K562 (cell line): Measurements from ENCODE around the gene YPEL1. TPM values are rescaled to one million over a fixed set of nuclear protein-coding genes. Genes with fewer than 3 reads are reported as not detected.

Experiments
- ARID3A ChIP-seq: IDR thresholded peaks from 2 replicates; pipeline ENCODE4 v1.6.1; 2012; ENCODE audit warnings: low read depth, low read length, improper control_type of control experiment, borderline replicate concordance
- CBFA2T3 ChIP-seq: fragments of 450-650 bp; IDR thresholded peaks from 2 replicates; pipeline ENCODE4 v1.6.1; 2017
- CBX1 ChIP-seq: sonication (generic); IDR thresholded peaks from 2 replicates; pipeline ENCODE4 v1.6.1; 2016; ENCODE audit warnings: antibody characterized with exemption, low read depth, mild to moderate bottlenecking
- EGR1 ChIP-seq: fragments of 450-650 bp; conservative IDR thresholded peaks from 2 replicates; pipeline ENCODE4 v1.6.1; 2017; ENCODE audit warnings: mild to moderate bottlenecking
- FOXK2 ChIP-seq, 2 experiments: fragments of 450-650 bp; IDR thresholded peaks in 1 of 2; conservative IDR thresholded peaks in 1 of 2; 2 replicates each; pipeline ENCODE4 v1.6.1; 2016; ENCODE audit warnings: low read depth in 2 of 2, mild to moderate bottlenecking in 1 of 2
- GTF3C2 ChIP-seq: IDR thresholded peaks from 3 replicates; pipeline ENCODE4 v1.6.1; 2011; ENCODE audit warnings: borderline replicate concordance, mild to moderate bottlenecking, moderate library complexity; ENCODE audit not compliant: insufficient read length; ENCODE audit errors: extremely low read depth
- HES1 ChIP-seq: fragments of 450-650 bp; IDR thresholded peaks from 2 replicates; pipeline ENCODE4 v1.6.1; 2016; ENCODE audit warnings: low read depth, mild to moderate bottlenecking, moderate library complexity
- HMG20A ChIP-seq: fragments of 450-650 bp; formaldehyde crosslinking; conservative IDR thresholded peaks from 2 replicates; pipeline ENCODE4 v1.4.0; 2020; ENCODE audit warnings: mild to moderate bottlenecking, mixed read lengths
- HMGXB4 ChIP-seq: sonication (generic); formaldehyde crosslinking; IDR thresholded peaks from 2 replicates; pipeline ENCODE4 v1.8.1; 2023; ENCODE audit warnings: mild to moderate bottlenecking, missing genetic modification reagents
- HOXB6 ChIP-seq: fragments of 250-450 bp; sonication (Bioruptor Pico); IDR thresholded peaks from 2 replicates; pipeline ENCODE4 v1.5.1; 2022; ENCODE audit warnings: mild to moderate bottlenecking, borderline replicate concordance
- KLF1 ChIP-seq: fragments of 450-650 bp; IDR thresholded peaks from 2 replicates; pipeline ENCODE4 v1.6.1; 2016; ENCODE audit warnings: missing genetic modification characterization, missing compliant biosample characterization
- MYBL2 ChIP-seq, 2 experiments: fragments of 450-650 bp in 1 of 2; sonication (generic) in 1 of 2; formaldehyde crosslinking in 1 of 2; IDR thresholded peaks; 2 replicates each; pipeline versions ENCODE4 v1.6.1 to v1.8.1; 2017 to 2022; ENCODE audit warnings: borderline replicate concordance in 1 of 2, inconsistent platforms in 1 of 2, low read depth in 1 of 2, mild to moderate bottlenecking in 1 of 2, missing genetic modification reagents in 1 of 2, moderate library complexity in 1 of 2
- PHF8 ChIP-seq: fragments of 200-600 bp; sonication (generic); IDR thresholded peaks from 2 replicates; pipeline ENCODE4 v1.6.1; 2012; ENCODE audit warnings: mixed run types, mild to moderate bottlenecking, inconsistent platforms, low read length, moderate library complexity, borderline replicate concordance
- RBBP5 ChIP-seq: fragments of 200-600 bp; sonication (generic); IDR thresholded peaks from 2 replicates; pipeline ENCODE4 v1.6.1; 2012; ENCODE audit warnings: borderline replicate concordance, mild to moderate bottlenecking, low read length, control low read depth, inconsistent platforms; ENCODE audit not compliant: insufficient read depth, poor library complexity, severe bottlenecking
- RBM17 ChIP-seq: fragments of 200-400 bp; formaldehyde crosslinking; IDR thresholded peaks from 2 replicates; pipeline ENCODE4 v1.6.1; 2017; ENCODE audit warnings: low read depth, mild to moderate bottlenecking, low read length, borderline replicate concordance
- SETDB1 ChIP-seq: IDR thresholded peaks from one replicate; pipeline ENCODE4 v1.6.1; 2012; ENCODE audit warnings: low read length, control low read depth, inconsistent platforms
- ZC3H8 ChIP-seq: fragments of 450-650 bp; IDR thresholded peaks from 2 replicates; pipeline ENCODE4 v1.6.1; 2017
- ZNF184 ChIP-seq: sonication (generic); formaldehyde crosslinking; IDR thresholded peaks from 2 replicates; pipeline ENCODE4 v1.5.0; 2020; ENCODE audit warnings: missing genetic modification reagents
- ZNF232 ChIP-seq: sonication (generic); formaldehyde crosslinking; IDR thresholded peaks from 2 replicates; pipeline ENCODE4 v1.8.0; 2022; ENCODE audit warnings: mild to moderate bottlenecking, missing genetic modification reagents
- ZNF707 ChIP-seq: fragments of 250-450 bp; sonication (Bioruptor Pico); conservative IDR thresholded peaks from 2 replicates; pipeline ENCODE4 v1.8.0; 2022; ENCODE audit warnings: inconsistent platforms, mild to moderate bottlenecking, moderate library complexity
- polyA plus RNA-seq, 8 experiments: library from polyadenylated mRNA; depleted of rRNA in 4 of 8; stranded (reverse) in 5 of 8; unstranded in 3 of 8; fragments of >200 nt; fragmentation: Nextera tagmentation in 2 of 8; fragmentation: Illumina TruSeq in 1 of 8; extraction: Ambion mirVana in 2 of 8; extraction: Trizol in 1 of 8; gene quantifications; 2 replicates each; pipeline versions ENCODE4 v1.2.1 to v1.2.3, GENCODE V29; 2011 to 2014; ENCODE audit warnings: inconsistent platforms in 1 of 8, missing spikeins in 1 of 8
- total RNA-seq, 7 experiments: library from RNA; depleted of rRNA in 6 of 7; stranded (reverse); fragments of >200 nt in 6 of 7; fragmentation: Illumina TruSeq in 2 of 7; extraction: Trizol in 2 of 7; gene quantifications; 2 replicates each; pipeline versions ENCODE4 v1.2.1 to v1.2.3, GENCODE V29; 2011 to 2021; ENCODE audit warnings: low replicate concordance in 1 of 7

Gene YPEL1
- total and polyA plus RNA-seq, 9 of the 15 experiments (the other 6 are each of a cell fraction or from before 2014, with no cell fraction given) = 0.07 to 2.2 (median 0.46) TPM

- TF ChIP-seq ZNF184 (CRISPR knock-in tag) (no peak), HOXB6 (CRISPR knock-in tag) (no peak), CBFA2T3 (no peak), ZNF232 (CRISPR knock-in tag) (no peak), ZNF707 (CRISPR knock-in tag) (no peak), MYBL2 (IDR thresholded peaks at IDR 0.05; ENCODE audit: low read depth) (no peak), MYBL2 (CRISPR knock-in tag; IDR thresholded peaks at IDR 0.05; ENCODE audit: borderline replicate concordance) (no peak), HMG20A (CRISPR knock-in tag) (no peak), ARID3A (no peak), PHF8 (peak; percentile 75; the same call in 1 of the 2 replicates), EGR1 (no peak), CBX1 (no peak), GTF3C2 (no peak), SETDB1 (peak; percentile 68), RBBP5 (peak; percentile 94), KLF1 (tag) (no peak), RBM17 (no peak), HES1 (no peak), HMGXB4 (CRISPR knock-in tag) (peak; percentile 100), FOXK2 (conservative IDR thresholded peaks at IDR 0.05 in 1 of 2, IDR thresholded peaks at IDR 0.05 in 1 of 2; ENCODE audit: low read depth in 2 of 2) (no peak), ZC3H8 (no peak)
These were observed at the start of gene YPEL1 (continued) for GRCh38 chr22:21735200-21736083.
